Hepatocyte (in vitro differentiated cells): Measurements from ENCODE around the gene PDSS2.

Source experiments
- CTCF ChIP-seq: fragments of 200-600 bp; sonication (generic); IDR thresholded peaks from 2 replicates; pipeline ENCODE4 v1.5.1; 2016; ENCODE audit warnings: antibody characterized with exemption, mild to moderate bottlenecking; ENCODE audit not compliant: poor library complexity
- EZH2 ChIP-seq: fragments of 200-600 bp; sonication (generic); IDR thresholded peaks from 2 replicates; pipeline ENCODE4 v1.6.1; 2016; ENCODE audit warnings: antibody characterized with exemption, mild to moderate bottlenecking, borderline replicate concordance
- EZH2phosphoT487 ChIP-seq: fragments of 200-600 bp; sonication (generic); IDR thresholded peaks from one replicate; pipeline ENCODE4 v1.6.1; 2018; ENCODE audit warnings: antibody characterized with exemption, mild to moderate bottlenecking, low read depth, moderate library complexity; ENCODE audit not compliant: unreplicated experiment, severe bottlenecking

DNA sequence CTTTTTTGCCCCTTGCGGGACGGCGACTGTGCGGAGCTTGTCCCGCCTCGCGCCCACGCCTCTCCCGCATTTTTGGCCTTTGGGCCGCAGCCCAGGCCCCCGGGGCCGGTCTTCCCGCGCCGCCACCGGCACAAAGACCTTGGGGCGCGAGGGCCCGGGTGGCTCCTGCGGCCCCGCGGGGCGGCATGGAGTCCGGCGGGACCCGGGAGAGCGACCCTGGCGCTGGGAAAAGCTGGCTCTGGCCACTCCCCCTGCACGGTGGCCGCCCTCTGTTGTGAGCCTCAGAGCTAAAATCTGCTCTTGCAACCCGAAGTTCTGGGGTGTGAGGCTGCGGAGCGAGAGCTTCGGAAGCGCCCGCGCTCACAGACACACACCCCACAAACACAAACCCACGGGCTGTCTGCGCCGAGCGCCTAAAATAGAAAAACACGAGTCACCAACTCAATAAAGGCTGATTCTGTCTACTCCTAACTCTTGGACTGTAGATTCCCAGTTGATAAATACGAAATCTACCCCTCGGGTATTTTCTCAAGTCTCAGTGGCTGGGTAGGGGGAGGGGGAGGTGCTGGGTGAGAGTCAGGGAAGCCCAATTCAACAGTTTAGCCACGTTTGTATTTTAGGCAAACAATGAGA lies 343.6 kb downstream of the PDSS2 start:
- TF ChIP-seq CTCF: no peak
- TF ChIP-seq EZH2: no peak
- TF ChIP-seq EZH2phosphoT487: no peak
